ENCODE data around the gene CARD11.
A peak's percentile ranks its signal among the peaks of the same experiment; 100 is the strongest.

Gene CARD11

GRCh38 chr7:2873686-2874551 is 169.7 kb downstream of the CARD11 start:
- TF ChIP-seq PATZ1 (CRISPR knock-in tag; IDR thresholded peaks at IDR 0.05; ENCODE audit: borderline replicate concordance) = peak; percentile 93; the same call in 1 of the 2 replicates
- TF ChIP-seq GLIS3 (CRISPR knock-in tag; IDR thresholded peaks at IDR 0.05) = peak; percentile 74; the same call in 1 of the 2 replicates
- no peak for TF ChIP-seq ISL1 (CRISPR knock-in tag; IDR thresholded peaks at IDR 0.05)
- peak; percentile 54; the same call in 1 of the 2 replicates for TF ChIP-seq RARB (CRISPR knock-in tag; IDR thresholded peaks at IDR 0.05)
- TF ChIP-seq ESRRG (CRISPR knock-in tag; IDR thresholded peaks at IDR 0.05) = 0 out of 2 replicates have a peak, but pooled peaks have one; percentile 64
- TF ChIP-seq TOX (CRISPR knock-in tag; IDR thresholded peaks at IDR 0.05; ENCODE audit: borderline replicate concordance) = 0 out of 2 replicates have a peak, but pooled peaks have one; percentile 55
- TF ChIP-seq TSHZ2 (CRISPR knock-in tag; IDR thresholded peaks at IDR 0.05) = no peak
- peak; percentile 25; the same call in 1 of the 2 replicates for TF ChIP-seq CREB5 (CRISPR knock-in tag; IDR thresholded peaks at IDR 0.05; ENCODE audit: low read depth)
- peak; percentile 86 for ATAC-seq

GRCh38 chr7:2873146-2873545 is 170.5 kb downstream of the CARD11 start:
- peak; percentile 4; the same call in 2 of the 3 replicates for ATAC-seq
- TF ChIP-seq TOX (CRISPR knock-in tag; IDR thresholded peaks at IDR 0.05; ENCODE audit: borderline replicate concordance) = no peak
- no peak for TF ChIP-seq CREB5 (CRISPR knock-in tag; IDR thresholded peaks at IDR 0.05; ENCODE audit: low read depth)
- TF ChIP-seq ZNF565 (CRISPR knock-in tag; conservative IDR thresholded peaks at IDR 0.05; ENCODE audit: low read depth) = no peak
- TF ChIP-seq ISL1 (CRISPR knock-in tag; IDR thresholded peaks at IDR 0.05) = no peak
- TF ChIP-seq BACH2 (CRISPR knock-in tag; IDR thresholded peaks at IDR 0.05; ENCODE audit: borderline replicate concordance) = no peak
- no peak for TF ChIP-seq TSHZ2 (CRISPR knock-in tag; IDR thresholded peaks at IDR 0.05)

- peak; percentile 94 for TF ChIP-seq ZFP3 (CRISPR knock-in tag; IDR thresholded peaks at IDR 0.05)
- TF ChIP-seq BACH2 (CRISPR knock-in tag; IDR thresholded peaks at IDR 0.05; ENCODE audit: borderline replicate concordance) = no peak
- no peak for ATAC-seq
These were observed 171.3 kb downstream of the CARD11 start for GRCh38 chr7:2872296-2872874.

GRCh38 chr7:2870471-2870931 is 173.2 kb downstream of the CARD11 start:
- ATAC-seq = 0 out of 3 replicates have a peak, but pooled peaks have one; percentile 13
- TF ChIP-seq ZC3H10 (CRISPR knock-in tag; IDR thresholded peaks at IDR 0.05) (no peak), ZNF565 (CRISPR knock-in tag; conservative IDR thresholded peaks at IDR 0.05; ENCODE audit: low read depth) (no peak), ZNF8 (CRISPR knock-in tag; IDR thresholded peaks at IDR 0.05) (no peak), CSDC2 (CRISPR knock-in tag; IDR thresholded peaks at IDR 0.05) (no peak), SNAI2 (CRISPR knock-in tag; IDR thresholded peaks at IDR 0.05) (no peak), ZFP3 (CRISPR knock-in tag; IDR thresholded peaks at IDR 0.05) (no peak), ZFP30 (CRISPR knock-in tag; IDR thresholded peaks at IDR 0.05) (no peak), PPARA (CRISPR knock-in tag; IDR thresholded peaks at IDR 0.05; ENCODE audit: borderline replicate concordance) (no peak), POU6F1 (CRISPR knock-in tag; IDR thresholded peaks at IDR 0.05; ENCODE audit: borderline replicate concordance, low read depth) (no peak)

Measured in SK-N-SH treated with all-trans-retinoic acid at 6 μM for 48 hours (cell line).